ENCODE data around the gene ECT2L.

Gene ECT2L

DNA sequence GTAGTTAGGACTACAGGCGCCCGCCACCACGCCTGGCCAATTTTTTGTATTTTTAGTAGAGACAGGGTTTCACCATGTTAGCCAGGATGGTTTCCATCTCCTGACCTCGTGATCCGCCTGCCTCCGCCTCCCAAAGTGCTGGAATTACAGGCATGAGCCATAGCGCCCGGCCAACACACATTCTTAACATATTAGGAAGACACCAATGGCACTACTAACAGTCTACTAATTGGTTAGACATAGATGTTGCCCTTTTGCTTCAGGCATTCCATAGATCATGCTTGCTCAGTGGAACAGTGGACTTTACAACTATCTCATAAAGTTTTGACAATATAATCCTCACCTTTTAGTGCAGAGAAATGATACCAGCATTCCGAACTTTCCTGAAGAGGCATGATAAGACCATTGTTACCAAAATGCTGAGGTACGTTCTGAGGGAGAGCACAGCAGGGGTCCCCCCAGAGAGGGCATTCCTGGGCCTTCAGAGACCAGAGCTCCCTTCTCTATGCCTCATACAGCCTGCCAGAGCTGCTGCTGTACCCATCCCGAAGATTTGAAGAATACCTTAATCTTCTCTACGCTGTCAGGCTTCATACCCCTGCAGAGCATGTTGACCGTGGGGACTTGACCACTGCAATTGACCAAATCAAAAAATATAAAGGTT, 89.4 kb downstream of the ECT2L start:
- TF ChIP-seq JUND (IDR thresholded peaks at IDR 0.05; ENCODE audit: low read depth): no peak
- DNase-seq (ENCODE audit: low read depth in 1 of 2, low spot score in 1 of 2): no peak
- in situ Hi-C loops (cut with HindIII; ENCODE audit: low pct_unique_long_range_greater_than_20kb, low sequenced_read_pairs): no loop called here

GRCh38 chr6:138891255-138891986, 95.5 kb downstream of the ECT2L start:
- DNase-seq (ENCODE audit: low read depth in 1 of 2, low spot score in 1 of 2): no peak
- no peak for TF ChIP-seq JUND (IDR thresholded peaks at IDR 0.05; ENCODE audit: low read depth)
- in situ Hi-C loops (cut with HindIII; ENCODE audit: low pct_unique_long_range_greater_than_20kb, low sequenced_read_pairs): no loop called here

- in situ Hi-C loops (cut with HindIII; ENCODE audit: low pct_unique_long_range_greater_than_20kb, low sequenced_read_pairs): no loop called here
- DNase-seq (ENCODE audit: low read depth in 1 of 2, low spot score in 1 of 2): no peak
- TF ChIP-seq JUND (IDR thresholded peaks at IDR 0.05; ENCODE audit: low read depth): no peak
Measured at GRCh38 chr6:138896104-138896756, 100.3 kb downstream of the ECT2L start.

- in situ Hi-C loops (cut with HindIII; ENCODE audit: low pct_unique_long_range_greater_than_20kb, low sequenced_read_pairs): no loop called here
- DNase-seq (ENCODE audit: low read depth in 1 of 2, low spot score in 1 of 2): no peak
Measured at GRCh38 chr6:138897031-138897430, 101.1 kb downstream of the ECT2L start.

DNA sequence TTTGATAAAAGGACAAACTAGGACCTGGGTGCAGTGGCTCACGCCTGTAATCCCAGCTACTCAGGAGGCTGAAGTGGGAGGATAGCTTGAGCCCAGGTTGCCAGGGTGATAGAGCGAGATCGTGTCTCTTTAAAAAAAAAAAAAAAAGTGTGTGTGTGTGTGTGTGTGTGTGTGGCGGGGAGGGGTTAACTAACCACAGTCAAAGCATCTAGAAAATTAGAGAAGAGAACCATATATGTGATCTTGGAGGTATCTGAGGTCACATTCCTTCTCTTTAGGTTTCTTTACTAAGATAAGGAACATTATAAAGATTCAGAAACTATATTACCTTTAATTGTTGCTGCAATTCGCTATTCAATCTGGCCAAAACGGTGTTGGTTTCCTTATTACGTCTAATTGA, 111.3 kb downstream of the ECT2L start:
- no peak for TF ChIP-seq JUND (IDR thresholded peaks at IDR 0.05; ENCODE audit: low read depth)
- in situ Hi-C loops (cut with HindIII; ENCODE audit: low pct_unique_long_range_greater_than_20kb, low sequenced_read_pairs): no loop called here
- no peak for DNase-seq (ENCODE audit: low read depth in 1 of 2, low spot score in 1 of 2)

More at GRCh38 chr6:138897031-138897430, 101.1 kb downstream of the ECT2L start:
- no peak for TF ChIP-seq JUND (IDR thresholded peaks at IDR 0.05; ENCODE audit: low read depth)

- no peak for DNase-seq (ENCODE audit: low read depth in 1 of 2, low spot score in 1 of 2)
- in situ Hi-C loops (cut with HindIII; ENCODE audit: low pct_unique_long_range_greater_than_20kb, low sequenced_read_pairs): no loop called here
- TF ChIP-seq JUND (IDR thresholded peaks at IDR 0.05; ENCODE audit: low read depth): no peak
Measured at GRCh38 chr6:138909511-138909910, 113.6 kb downstream of the ECT2L start.

GRCh38 chr6:138909975-138910374, 114.1 kb downstream of the ECT2L start:
- DNase-seq (ENCODE audit: low read depth in 1 of 2, low spot score in 1 of 2): no peak
- TF ChIP-seq JUND (IDR thresholded peaks at IDR 0.05; ENCODE audit: low read depth): no peak
- in situ Hi-C loops (cut with HindIII; ENCODE audit: low pct_unique_long_range_greater_than_20kb, low sequenced_read_pairs): no loop called here

- TF ChIP-seq JUND (IDR thresholded peaks at IDR 0.05; ENCODE audit: low read depth): no peak
- in situ Hi-C loops (cut with HindIII; ENCODE audit: low pct_unique_long_range_greater_than_20kb, low sequenced_read_pairs): no loop called here
- DNase-seq (ENCODE audit: low read depth in 1 of 2, low spot score in 1 of 2): no peak
Measured at GRCh38 chr6:138912308-138912707, 116.4 kb downstream of the ECT2L start.

DNA sequence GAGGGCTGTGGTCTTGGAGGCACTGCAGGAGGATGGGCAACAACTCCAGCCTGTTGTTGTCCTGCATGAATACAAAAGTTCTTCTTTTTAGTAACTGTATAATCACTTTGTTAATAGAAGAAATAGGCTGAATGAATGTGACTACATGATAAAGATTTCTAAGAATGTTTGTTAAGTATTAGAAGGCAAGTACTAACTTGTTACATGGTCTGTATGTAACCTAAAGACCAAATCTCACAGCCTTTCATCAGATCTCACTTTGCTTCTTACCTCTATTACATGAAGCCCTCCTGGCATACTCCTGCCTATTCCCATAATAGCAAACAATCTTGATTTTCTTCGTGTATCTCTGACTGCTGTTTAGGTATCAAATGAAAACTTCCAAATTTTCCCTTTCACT, 118.8 kb downstream of the ECT2L start:
- no peak for DNase-seq (ENCODE audit: low read depth in 1 of 2, low spot score in 1 of 2)
- in situ Hi-C loops (cut with HindIII; ENCODE audit: low pct_unique_long_range_greater_than_20kb, low sequenced_read_pairs): no loop called here
- no peak for TF ChIP-seq JUND (IDR thresholded peaks at IDR 0.05; ENCODE audit: low read depth)

DNA sequence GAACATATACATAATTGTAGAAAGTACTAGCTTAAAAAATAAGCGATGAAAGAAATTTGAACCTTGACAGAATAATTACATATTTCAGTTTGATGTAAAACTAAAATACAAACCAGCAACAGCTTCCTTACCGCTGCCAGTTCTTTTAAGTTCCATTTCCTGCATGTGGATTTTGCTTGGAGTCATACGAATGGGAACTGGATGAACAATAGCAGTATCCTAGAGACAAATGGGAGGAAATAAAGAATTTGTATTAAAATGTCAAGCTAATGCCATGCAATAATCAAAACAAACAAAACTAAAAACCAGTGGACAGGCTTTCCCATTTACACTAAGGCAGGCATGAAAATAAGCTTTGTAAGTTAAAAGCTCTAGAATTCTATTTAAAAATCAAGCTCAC, 125.0 kb downstream of the ECT2L start:
- no peak for DNase-seq (ENCODE audit: low read depth in 1 of 2, low spot score in 1 of 2)
- in situ Hi-C loops (cut with HindIII; ENCODE audit: low pct_unique_long_range_greater_than_20kb, low sequenced_read_pairs): no loop called here
- TF ChIP-seq JUND (IDR thresholded peaks at IDR 0.05; ENCODE audit: low read depth): no peak

DNA sequence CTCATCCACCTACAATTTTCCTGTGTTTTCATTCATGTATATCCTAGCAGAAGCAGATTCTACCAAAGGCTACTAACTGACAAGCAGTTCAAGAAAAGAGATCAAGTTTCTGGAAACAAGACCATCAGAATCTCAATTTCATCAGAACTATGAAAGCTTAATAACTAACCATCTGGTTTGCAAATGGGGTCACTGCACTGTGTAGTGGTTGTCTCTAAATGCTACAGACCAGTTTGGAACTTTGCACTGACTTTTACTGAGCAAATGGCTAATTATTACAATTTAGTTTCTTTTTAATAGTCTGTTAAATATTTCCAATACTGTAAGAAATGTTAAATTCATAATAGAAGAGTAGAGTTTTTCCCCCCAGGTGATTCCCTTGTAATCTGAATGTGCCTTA, 127.7 kb downstream of the ECT2L start:
- no peak for DNase-seq (ENCODE audit: low read depth in 1 of 2, low spot score in 1 of 2)
- no peak for TF ChIP-seq JUND (IDR thresholded peaks at IDR 0.05; ENCODE audit: low read depth)
- in situ Hi-C loops (cut with HindIII; ENCODE audit: low pct_unique_long_range_greater_than_20kb, low sequenced_read_pairs): no loop called here

- in situ Hi-C loops (cut with HindIII; ENCODE audit: low pct_unique_long_range_greater_than_20kb, low sequenced_read_pairs): no loop called here
- DNase-seq (ENCODE audit: low read depth in 1 of 2, low spot score in 1 of 2): no peak
- TF ChIP-seq JUND (IDR thresholded peaks at IDR 0.05; ENCODE audit: low read depth): no peak
Measured at GRCh38 chr6:138925806-138926205, 129.9 kb downstream of the ECT2L start.

- in situ Hi-C loops (cut with HindIII; ENCODE audit: low pct_unique_long_range_greater_than_20kb, low sequenced_read_pairs): no loop called here
- no peak for DNase-seq (ENCODE audit: low read depth in 1 of 2, low spot score in 1 of 2)
- TF ChIP-seq JUND (IDR thresholded peaks at IDR 0.05; ENCODE audit: low read depth): no peak
Measured at GRCh38 chr6:138926579-138926978, 130.7 kb downstream of the ECT2L start.
